HG02610 (cell line): ENCODE measurements around the gene OR2A7.
"Not testable (repeated sequence)": the region's sequence is repeated elsewhere in the genome, so short reads cannot be mapped to it uniquely, and the experiment has no call there.

ENCODE experiments used
- ATAC-seq: cut with Tn5 transposase; IDR thresholded peaks from one replicate; pipeline ENCODE4 v1.9.1; 2021; ENCODE audit warnings: mild to moderate bottlenecking, moderate library complexity; ENCODE audit not compliant: unreplicated experiment

The OR2A7 gene

DNA sequence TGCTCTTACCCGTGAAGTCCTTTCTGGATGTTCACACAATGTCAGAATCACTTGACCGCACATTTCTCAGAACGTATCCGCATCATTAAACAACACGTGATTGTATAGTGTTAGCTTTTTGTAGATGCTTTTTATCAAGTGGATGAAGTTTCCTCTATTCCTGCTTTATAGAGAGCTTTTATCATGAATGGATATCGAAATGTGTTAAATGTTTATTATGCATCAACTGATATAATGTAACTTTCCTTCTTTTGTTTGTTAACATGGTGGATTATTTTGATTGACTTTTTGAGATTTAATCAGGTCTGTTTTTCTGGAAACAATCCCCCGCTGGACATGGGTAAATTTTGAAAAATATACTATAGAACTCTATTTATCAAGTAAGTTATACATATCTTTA lies at the start of gene OR2A7:
Gene OR2A7, minus strand, starts transcription at position 101 of the 400 bp plus-strand sequence. CDS start 5,164 bp downstream, outside the sequence.
- ATAC-seq = not testable (repeated sequence)

GRCh38 chr7:144311872-144312469 lies 47.4 kb upstream of the OR2A7 start, which contains the start of gene OR2A1:
OR2A1 (plus strand) TSS chr7:144312419; CDS start chr7:144318125, 5,706 bp downstream.
- not testable (repeated sequence) for ATAC-seq

DNA sequence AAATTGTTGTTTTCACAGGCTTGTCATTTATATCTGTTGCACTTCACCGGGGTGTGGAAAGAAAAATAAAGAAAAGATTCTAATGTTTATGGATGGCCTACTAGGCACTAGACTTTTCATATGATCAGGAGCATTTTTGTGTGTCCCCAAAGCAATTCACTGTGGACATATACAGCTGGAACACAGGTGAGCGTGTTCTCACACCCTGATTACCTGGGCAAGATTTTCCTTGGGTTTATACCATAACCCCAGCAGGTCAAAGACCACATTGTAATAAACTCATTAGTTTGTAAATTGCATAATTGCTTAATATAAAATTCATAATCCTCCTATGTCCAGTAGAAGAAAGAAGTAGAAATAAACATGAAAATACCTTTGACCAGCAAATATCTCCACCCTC lies 46.6 kb upstream of the OR2A7 start:
- not testable (repeated sequence) for ATAC-seq

DNA sequence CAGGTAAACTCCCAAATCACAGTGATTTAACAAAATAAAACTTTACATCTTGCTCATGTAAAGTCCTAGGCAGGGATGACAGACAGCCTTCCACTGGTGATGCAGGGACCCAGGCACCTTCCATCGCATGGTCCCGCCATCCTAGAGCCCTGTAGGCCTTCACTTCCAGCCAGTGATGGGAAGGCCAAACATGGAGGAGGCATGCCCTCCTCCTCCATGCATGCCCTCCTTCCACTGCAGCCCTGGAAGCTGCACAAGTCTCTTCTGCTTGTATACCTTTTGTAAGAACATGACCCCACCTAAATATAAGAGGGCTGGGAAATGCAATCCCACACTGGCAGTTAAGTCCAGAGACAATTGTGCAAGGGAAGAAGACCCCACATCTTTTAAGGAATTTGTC lies 45.1 kb upstream of the OR2A7 start:
- ATAC-seq = not testable (repeated sequence)

DNA sequence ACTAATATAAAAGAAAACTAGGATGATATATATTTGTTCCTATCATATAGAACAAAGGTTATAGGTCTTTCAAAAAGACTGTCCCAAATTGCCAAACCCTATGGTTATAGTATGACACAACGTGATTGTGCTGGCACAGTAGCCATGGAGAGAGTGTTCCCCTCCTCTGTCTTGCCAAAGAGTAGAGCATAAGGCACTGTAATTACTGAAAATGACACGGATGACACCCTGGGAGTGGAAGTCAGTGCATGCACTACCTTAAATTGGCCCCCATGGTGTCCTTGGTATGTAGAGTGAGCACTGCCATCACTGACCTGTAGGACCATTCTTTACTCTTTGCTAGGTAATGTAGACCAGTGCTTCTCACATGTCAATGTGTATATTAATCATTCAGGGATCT lies 40.6 kb upstream of the OR2A7 start:
- ATAC-seq = not testable (repeated sequence)

DNA sequence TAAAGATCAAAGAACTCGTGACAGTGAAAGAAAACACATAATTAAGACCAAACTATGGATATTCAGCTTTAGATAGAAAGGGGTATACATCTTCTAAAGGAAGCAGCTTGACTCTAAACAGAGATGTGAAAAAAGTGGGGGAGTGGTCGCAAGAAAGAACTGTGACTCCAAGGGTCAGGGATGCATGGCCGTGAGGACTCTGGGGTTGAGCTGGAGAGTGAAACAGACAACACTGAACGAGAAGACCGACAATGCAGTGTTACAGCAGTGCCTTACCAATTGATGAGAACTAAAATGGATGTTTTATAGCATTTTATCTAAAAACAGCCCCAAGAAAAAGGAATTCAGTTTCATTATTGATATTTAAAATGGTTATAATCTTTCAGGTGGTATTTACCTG lies 39.0 kb upstream of the OR2A7 start:
- ATAC-seq = not testable (repeated sequence)

DNA sequence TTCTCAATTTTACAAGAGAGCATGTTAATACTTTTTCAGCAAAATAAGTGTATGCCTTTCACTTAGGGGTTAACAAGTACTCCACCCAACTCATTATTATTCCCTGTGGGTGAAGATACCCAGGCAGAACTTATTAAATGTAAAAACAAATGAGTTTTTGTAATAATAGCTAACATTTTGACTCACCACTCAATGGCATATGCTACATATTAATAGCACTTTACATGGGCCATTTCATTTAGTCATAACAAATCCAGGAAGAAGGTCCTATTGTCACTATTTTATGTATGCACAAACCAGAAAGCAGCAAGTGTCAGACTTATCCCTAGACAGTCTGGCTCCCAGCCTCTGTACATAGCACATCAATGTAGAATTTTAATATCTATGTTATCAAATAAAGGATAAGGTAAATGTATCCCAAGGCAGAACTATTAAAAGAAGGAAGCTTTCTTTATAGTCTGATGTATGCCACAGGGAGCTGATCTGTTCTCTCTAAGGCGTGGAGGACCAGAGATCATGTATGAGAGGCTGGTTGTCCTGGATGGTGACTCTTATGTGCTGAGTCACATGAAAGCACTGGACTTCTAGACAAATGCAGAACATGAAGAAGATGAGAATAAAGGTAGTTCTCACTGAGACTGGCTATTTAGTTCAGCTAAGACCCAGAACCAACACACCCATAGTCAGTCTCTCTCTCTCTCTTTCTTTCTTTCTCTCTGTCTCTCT lies 38.1 kb upstream of the OR2A7 start:
- not testable (repeated sequence) for ATAC-seq

DNA sequence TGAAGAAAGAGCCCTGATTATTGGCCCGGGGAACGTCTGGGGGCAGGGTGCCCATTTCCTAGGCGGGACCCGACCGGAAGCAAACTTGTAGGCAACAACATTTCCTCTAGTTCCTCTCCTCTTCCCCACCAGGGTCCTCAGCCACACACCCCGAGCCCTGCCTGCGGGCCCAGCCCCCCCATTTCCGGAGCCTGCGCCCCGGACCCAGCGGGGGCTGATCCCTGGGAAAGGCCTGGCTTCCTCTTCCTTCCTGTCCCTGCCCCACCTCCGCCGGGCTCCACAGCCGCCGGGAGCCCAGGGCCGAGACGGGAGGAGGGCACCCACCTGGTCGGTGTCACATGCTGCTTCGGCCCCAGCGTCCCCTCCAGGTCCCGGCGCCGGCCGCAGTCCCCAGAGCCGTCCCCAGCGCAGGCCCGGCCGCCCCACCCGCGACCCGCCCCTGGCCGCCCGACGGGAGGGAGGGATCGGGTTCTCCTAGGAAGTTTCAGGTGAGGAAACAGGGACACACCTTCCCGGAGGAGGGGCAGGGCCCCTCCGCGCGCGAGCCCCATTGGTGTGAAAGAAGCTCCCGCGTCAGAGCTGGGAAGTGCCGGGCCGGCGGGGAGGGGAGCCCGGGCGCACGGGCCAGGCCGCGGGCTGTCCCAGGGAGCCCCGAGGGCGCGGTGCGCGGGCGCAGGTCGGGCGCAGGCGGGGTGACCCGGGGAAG lies 29.4 kb upstream of the OR2A7 start:
- peak; percentile 80 for ATAC-seq

GRCh38 chr7:144292384-144293161 lies 28.0 kb upstream of the OR2A7 start:
- not testable (repeated sequence) for ATAC-seq

DNA sequence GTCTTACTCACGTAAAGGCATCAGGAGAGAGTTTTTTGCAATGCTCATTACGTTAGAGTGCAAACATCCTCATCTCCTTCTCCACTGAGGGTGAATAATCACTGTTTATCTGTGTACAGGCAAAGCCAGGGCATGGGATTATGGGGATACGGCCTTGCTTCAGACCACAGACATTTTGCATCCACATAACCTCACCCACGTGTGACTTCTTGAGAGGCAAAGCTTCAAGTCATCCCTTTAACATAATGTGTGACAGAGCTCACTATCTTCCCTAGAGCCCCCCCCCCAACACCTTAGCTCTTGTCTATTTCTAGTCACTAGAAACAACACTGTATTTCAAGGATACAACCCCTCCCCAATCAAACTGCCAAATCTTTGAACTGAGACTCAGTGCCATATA lies 27.0 kb upstream of the OR2A7 start:
- not testable (repeated sequence) for ATAC-seq

GRCh38 chr7:144287171-144287784 lies 22.7 kb upstream of the OR2A7 start:
- not testable (repeated sequence) for ATAC-seq

- ATAC-seq = not testable (repeated sequence)
Observed at GRCh38 chr7:144283716-144284115, 19.1 kb upstream of the OR2A7 start.

DNA sequence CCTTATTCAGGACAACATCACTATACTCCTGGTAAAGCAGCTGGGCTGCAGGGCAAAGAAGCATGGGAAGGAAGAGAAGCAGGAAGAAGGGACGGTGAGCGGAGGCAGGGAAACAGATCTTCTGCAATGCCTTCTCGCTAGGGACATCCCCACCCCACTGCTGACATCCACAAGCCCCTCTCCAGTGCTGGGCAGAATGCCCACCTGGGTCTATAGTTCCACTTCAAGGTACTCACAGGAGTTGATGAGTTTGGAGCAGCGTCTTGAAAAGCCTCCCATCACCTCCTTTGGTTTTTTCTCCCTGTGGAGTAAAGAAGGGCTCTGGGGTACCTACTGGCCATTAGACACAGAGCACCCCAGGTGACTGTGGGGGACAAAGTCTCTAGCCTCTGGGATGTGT lies 17.9 kb upstream of the OR2A7 start:
- ATAC-seq = not testable (repeated sequence)

DNA sequence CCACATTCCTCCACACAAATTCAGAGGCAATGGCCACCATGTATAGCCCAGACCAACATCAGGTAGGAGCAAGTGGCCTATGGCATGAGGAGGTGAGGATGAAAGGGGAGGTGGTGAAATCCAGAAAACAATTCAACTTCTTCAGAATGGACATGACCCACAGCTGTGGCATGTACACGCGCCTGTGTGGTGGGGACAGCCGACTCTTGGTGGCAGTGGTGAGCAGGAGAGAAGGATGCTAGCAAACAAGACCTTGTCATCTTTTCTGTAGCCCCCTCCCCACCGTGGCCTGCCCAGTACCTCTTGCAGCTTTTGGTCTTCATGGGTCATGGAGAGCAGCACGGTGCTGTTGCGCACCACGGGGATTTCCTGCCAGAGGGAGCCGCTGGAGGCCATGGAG lies 17.4 kb upstream of the OR2A7 start:
- not testable (repeated sequence) for ATAC-seq

DNA sequence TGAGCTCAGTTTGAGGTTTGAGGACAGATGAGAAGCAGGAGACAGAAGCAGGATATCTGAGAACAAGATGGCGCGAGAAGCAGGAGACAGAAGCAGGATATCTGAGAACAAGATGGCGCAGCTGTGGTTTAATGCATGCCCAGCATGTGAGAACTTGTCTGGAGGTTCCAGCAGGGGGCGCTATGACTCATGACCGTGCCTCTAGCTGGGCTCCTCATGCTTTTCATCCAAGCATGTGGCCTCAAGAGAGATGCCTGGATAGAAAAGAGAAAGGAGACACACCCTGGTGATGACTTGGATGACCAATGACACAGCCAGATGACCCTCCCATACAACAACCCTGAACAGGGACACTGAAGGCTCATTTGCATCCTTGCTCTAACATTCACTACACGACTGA lies 15.4 kb upstream of the OR2A7 start:
- not testable (repeated sequence) for ATAC-seq

- ATAC-seq = not testable (repeated sequence)
Observed at GRCh38 chr7:144275281-144275680, 10.7 kb upstream of the OR2A7 start.

GRCh38 chr7:144269188-144269587 lies 4.6 kb upstream of the OR2A7 start, which contains the start of gene CTAGE8:
CTAGE8 (minus strand) TSS chr7:144269288; CDS start chr7:144269250, 38 bp downstream.
- not testable (repeated sequence) for ATAC-seq

DNA sequence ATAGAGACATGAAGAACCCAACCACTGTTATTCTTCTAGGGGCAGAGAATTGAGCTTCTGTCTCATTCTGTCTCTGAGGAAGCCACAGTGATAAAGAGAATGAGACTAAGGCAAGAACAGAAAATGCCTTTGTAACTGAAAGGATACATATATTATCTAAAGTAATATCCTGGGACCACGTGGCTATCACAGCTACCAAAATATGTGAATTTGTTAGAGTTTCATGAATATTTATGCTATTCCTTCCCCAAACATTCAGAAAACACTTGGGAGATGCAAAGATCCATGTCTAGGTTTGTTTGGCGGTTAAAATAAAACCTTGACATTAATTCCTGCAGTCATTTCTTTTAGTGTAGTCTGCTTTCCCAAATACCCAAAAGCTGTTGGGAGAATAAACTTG lies 2.5 kb downstream of the OR2A7 start:
- ATAC-seq = not testable (repeated sequence)

DNA sequence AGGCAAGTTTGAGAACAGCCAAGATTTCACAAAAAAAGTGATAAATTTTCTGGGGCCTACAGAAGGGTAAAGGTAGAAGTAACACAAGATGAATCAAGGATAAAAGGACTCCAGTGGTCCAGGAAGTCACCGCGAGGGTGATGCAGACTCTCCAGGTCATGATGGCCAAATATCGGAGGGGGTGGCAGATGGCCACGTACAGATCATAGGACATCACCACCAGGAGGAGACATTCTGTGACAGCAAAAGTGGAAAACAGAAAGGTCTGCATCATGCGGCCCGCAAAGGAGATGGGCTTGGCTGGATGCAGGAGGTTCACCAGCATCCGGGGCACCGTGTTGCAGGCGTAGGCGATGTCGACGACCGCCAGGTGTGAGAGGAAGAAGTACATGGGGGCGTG lies 5.5 kb downstream of the OR2A7 start:
- not testable (repeated sequence) for ATAC-seq

DNA sequence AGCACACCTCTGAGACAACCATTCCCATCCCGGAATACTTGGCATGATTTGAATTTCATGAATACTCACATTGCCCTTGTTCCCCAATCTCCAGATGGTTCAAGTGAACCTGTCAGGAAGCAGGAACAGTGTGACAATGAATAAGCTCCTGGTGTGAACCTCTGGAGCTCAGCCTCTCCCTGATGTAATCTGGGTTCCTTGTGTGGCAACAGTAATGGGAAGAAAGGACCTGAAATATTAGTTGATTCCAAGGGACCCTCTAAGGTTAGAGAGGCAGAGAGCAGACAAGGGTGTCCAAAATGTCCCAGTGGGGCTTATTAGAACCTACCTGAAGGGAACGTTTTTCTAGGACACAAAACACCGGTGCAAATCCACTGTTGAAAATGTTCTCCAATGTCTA lies 8.5 kb downstream of the OR2A7 start:
- ATAC-seq = no peak
